ENCODE measurements around the gene FLVCR2. TPM values are rescaled to one million over a fixed set of nuclear protein-coding genes. Genes with fewer than 3 reads are reported as not detected.

FLVCR2 gene
- total RNA-seq, 1 donor from 2014 or later, result 11.7 TPM

GRCh38 chr14:75619548-75619947 lies 41.1 kb downstream of the FLVCR2 start:
- H3K4me1 Mint-ChIP-seq, result peaks cover 22% of the 10 kb centered on the region
- ChIA-PET CTCF (interaction anchor here (0.8 kb wide), 1 partner anchor 42 kb away, joined by 3 read pairs; no protein-coding TSS in a partner anchor), POLR2A (interaction anchor here (0.8 kb wide), 1 partner anchor 1379 kb away, joined by 3 read pairs; no protein-coding TSS in a partner anchor)
- no peaks in the 10 kb centered on the region for H3K9me3 Mint-ChIP-seq
- intact Hi-C loops (cut with micrococcal nuclease), result no loop called here
- peaks cover 13% of the 10 kb centered on the region for H3K27me3 Mint-ChIP-seq
- no peak overlapping the region for H3K27ac Mint-ChIP-seq
- no peak for DNase-seq
- ATAC-seq (ENCODE audit: low read depth), result no peak
- TF ChIP-seq, protein P1, sequence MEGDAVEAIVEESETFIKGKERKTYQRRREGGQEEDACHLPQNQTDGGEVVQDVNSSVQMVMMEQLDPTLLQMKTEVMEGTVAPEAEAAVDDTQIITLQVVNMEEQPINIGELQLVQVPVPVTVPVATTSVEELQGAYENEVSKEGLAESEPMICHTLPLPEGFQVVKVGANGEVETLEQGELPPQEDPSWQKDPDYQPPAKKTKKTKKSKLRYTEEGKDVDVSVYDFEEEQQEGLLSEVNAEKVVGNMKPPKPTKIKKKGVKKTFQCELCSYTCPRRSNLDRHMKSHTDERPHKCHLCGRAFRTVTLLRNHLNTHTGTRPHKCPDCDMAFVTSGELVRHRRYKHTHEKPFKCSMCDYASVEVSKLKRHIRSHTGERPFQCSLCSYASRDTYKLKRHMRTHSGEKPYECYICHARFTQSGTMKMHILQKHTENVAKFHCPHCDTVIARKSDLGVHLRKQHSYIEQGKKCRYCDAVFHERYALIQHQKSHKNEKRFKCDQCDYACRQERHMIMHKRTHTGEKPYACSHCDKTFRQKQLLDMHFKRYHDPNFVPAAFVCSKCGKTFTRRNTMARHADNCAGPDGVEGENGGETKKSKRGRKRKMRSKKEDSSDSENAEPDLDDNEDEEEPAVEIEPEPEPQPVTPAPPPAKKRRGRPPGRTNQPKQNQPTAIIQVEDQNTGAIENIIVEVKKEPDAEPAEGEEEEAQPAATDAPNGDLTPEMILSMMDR (IDR thresholded peaks at IDR 0.05), result no peak
- no peak overlapping the region for H3K4me3 Mint-ChIP-seq
- H3K36me3 Mint-ChIP-seq (ENCODE audit: low read depth), result no peaks in the 10 kb centered on the region

DNA sequence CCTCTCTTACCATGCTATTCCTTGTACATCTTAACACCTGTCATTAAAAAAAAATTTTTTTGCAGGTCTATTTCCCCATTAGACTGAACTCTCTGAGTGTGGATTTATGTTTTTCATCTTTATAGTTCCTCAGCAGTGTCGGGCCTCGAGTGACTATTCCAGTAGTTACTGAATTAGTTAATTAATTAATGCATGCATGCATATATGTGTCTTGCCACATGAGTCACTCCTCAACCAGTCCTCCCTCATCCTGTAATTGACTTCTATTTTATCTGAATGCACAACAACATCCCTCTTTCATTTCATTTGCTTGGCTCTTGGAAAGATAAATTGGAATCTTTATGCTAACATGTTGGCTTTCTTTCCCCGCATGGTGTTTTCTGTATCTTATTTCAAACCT lies 46.6 kb downstream of the FLVCR2 start:
- ChIA-PET POLR2A (interaction anchor here (1.5 kb wide), 1 partner anchor 132 kb away, joined by 3 read pairs; no protein-coding TSS in a partner anchor), CTCF (interaction anchor here (1.4 kb wide), 1 partner anchor 47 kb away, joined by 4 read pairs; the partner anchor contains the start of gene FLVCR2)
- H3K4me3 Mint-ChIP-seq, result no peak overlapping the region
- no peaks in the 10 kb centered on the region for H3K9me3 Mint-ChIP-seq
- TF ChIP-seq, protein P1 (IDR thresholded peaks at IDR 0.05), result no peak
- peaks cover 29% of the 10 kb centered on the region for H3K27me3 Mint-ChIP-seq
- peaks cover 19% of the 10 kb centered on the region for H3K4me1 Mint-ChIP-seq
- DNase-seq (no peak), ATAC-seq (ENCODE audit: low read depth) (no peak)
- no peaks in the 10 kb centered on the region for H3K36me3 Mint-ChIP-seq (ENCODE audit: low read depth)
- no peak overlapping the region for H3K27ac Mint-ChIP-seq
- intact Hi-C loops (cut with micrococcal nuclease), result loop anchor here (5.0 kb wide), 1 partner anchor 567 kb away; no protein-coding TSS in a partner anchor

DNA sequence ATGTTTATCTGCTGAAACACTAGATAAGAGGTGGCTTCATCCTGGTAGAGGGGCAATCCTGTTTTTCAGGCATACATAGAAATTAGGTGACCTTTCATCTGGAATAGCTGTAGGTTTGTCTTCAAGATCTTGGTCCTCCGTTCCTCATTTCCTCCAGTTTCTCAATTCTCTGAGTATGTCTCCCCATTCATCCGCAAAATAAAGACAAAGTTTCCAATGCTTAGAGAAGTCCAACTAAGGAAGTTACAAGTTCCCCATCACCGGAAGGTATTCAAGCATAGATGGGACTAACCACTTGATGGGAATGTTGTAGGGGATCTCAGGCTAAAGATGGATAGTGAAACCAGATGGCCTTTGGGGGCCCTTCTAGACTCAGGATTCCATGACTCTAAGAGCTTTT lies 48.0 kb downstream of the FLVCR2 start:
- Mint-ChIP-seq H3K27me3 (peaks cover 28% of the 10 kb centered on the region), H3K36me3 (ENCODE audit: low read depth) (no peaks in the 10 kb centered on the region), H3K4me1 (peaks cover 19% of the 10 kb centered on the region), H3K4me3 (no peak overlapping the region), H3K27ac (no peak overlapping the region), H3K9me3 (no peaks in the 10 kb centered on the region)
- ChIA-PET POLR2A (no interaction called here), CTCF (no interaction called here)
- DNase-seq (no peak), ATAC-seq (ENCODE audit: low read depth) (no peak)
- TF ChIP-seq, protein P1 (IDR thresholded peaks at IDR 0.05), result no peak
- intact Hi-C loops (cut with micrococcal nuclease), result loop anchor here (5.0 kb wide), 1 partner anchor 566 kb away; no protein-coding TSS in a partner anchor

DNA sequence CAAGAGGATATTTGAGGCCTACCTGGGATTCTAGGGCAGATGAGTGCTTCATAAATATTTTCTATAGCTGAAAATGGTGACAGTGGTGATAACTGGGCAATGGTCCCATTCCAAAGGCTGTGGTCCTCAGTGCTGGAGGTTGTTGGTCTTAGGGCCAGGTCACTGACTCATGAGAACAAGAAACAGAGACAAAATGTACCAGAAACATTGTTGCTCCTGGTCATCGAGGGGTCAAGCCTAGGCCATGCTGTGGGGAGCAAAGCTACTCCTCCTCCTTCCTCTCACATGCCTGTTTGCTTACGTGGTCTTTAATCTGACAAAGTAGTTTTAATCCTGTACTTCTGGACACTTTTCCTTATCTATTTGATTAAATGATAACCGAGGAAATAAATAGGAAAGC lies 48.4 kb downstream of the FLVCR2 start:
- CTCF ChIA-PET, result no interaction called here
- DNase-seq (no peak), ATAC-seq (ENCODE audit: low read depth) (no peak)
- no peaks in the 10 kb centered on the region for H3K9me3 Mint-ChIP-seq
- H3K4me3 Mint-ChIP-seq, result no peak overlapping the region
- H3K27ac Mint-ChIP-seq, result no peak overlapping the region
- TF ChIP-seq, protein P1 (IDR thresholded peaks at IDR 0.05), result no peak
- intact Hi-C loops (cut with micrococcal nuclease), result loop anchor here (5.0 kb wide), 1 partner anchor 565 kb away; no protein-coding TSS in a partner anchor
- H3K36me3 Mint-ChIP-seq (ENCODE audit: low read depth), result no peaks in the 10 kb centered on the region
- H3K4me1 Mint-ChIP-seq, result peaks cover 19% of the 10 kb centered on the region
- POLR2A ChIA-PET, result no interaction called here
- peaks cover 24% of the 10 kb centered on the region for H3K27me3 Mint-ChIP-seq

- no peaks in the 10 kb centered on the region for H3K36me3 Mint-ChIP-seq (ENCODE audit: low read depth)
- H3K9me3 Mint-ChIP-seq, result no peaks in the 10 kb centered on the region
- H3K4me1 Mint-ChIP-seq, result peaks cover 19% of the 10 kb centered on the region
- H3K27ac Mint-ChIP-seq, result no peak overlapping the region
- H3K27me3 Mint-ChIP-seq, result peaks cover 19% of the 10 kb centered on the region
- no peak for DNase-seq
- ChIA-PET POLR2A (no interaction called here), CTCF (no interaction called here)
- TF ChIP-seq, protein P1 (IDR thresholded peaks at IDR 0.05), result no peak
- no peak overlapping the region for H3K4me3 Mint-ChIP-seq
- ATAC-seq (ENCODE audit: low read depth), result no peak
- intact Hi-C loops (cut with micrococcal nuclease), result loop anchor here (5.0 kb wide), 1 partner anchor 565 kb away; no protein-coding TSS in a partner anchor
These were observed 49.0 kb downstream of the FLVCR2 start for GRCh38 chr14:75627406-75627805.
